DOHH2 (cell line): ENCODE results near the gene FANCB.

Source experiments
- EZH2phosphoT487 ChIP-seq: fragments of 200-600 bp; sonication (generic); IDR thresholded peaks from 2 replicates; pipeline ENCODE4 v1.6.1; 2017; ENCODE audit warnings: borderline replicate concordance, mild to moderate bottlenecking, antibody characterized with exemption, low read length, moderate library complexity, mixed read lengths
- TF ChIP-seq, protein P1 (sequence below): fragments of 200-600 bp; sonication (generic); IDR thresholded peaks from one replicate; pipeline ENCODE4 v1.5.1; 2014; ENCODE audit warnings: antibody characterized with exemption, mild to moderate bottlenecking, low read depth, low read length; ENCODE audit not compliant: poor library complexity, severe bottlenecking

- TF ChIP-seq, protein P1, sequence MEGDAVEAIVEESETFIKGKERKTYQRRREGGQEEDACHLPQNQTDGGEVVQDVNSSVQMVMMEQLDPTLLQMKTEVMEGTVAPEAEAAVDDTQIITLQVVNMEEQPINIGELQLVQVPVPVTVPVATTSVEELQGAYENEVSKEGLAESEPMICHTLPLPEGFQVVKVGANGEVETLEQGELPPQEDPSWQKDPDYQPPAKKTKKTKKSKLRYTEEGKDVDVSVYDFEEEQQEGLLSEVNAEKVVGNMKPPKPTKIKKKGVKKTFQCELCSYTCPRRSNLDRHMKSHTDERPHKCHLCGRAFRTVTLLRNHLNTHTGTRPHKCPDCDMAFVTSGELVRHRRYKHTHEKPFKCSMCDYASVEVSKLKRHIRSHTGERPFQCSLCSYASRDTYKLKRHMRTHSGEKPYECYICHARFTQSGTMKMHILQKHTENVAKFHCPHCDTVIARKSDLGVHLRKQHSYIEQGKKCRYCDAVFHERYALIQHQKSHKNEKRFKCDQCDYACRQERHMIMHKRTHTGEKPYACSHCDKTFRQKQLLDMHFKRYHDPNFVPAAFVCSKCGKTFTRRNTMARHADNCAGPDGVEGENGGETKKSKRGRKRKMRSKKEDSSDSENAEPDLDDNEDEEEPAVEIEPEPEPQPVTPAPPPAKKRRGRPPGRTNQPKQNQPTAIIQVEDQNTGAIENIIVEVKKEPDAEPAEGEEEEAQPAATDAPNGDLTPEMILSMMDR: no peak
- TF ChIP-seq EZH2phosphoT487: no peak
Measured at GRCh38 chrX:14899607-14900006, 26.7 kb upstream of the FANCB start.
